Suprapubic skin (tissue), 4 donors: ENCODE results near the gene SETD4.

Source experiments
- POLR2A ChIP-seq, 2 donors: fragments of 450-650 bp; IDR thresholded peaks; one replicate each; pipeline ENCODE4 v1.6.1; 2017; ENCODE audit warnings: antibody characterized with exemption in 2 of 2, mild to moderate bottlenecking in 2 of 2, moderate library complexity in 2 of 2
- POLR2AphosphoS5 ChIP-seq, 3 donors: sonication (generic); formaldehyde crosslinking; IDR thresholded peaks; one replicate each; pipeline ENCODE4 v1.6.1; 2017; ENCODE audit warnings: antibody characterized with exemption in 3 of 3
- TF ChIP-seq, protein P1 (sequence below), 2 donors: fragments of 200-600 bp in 1 of 2; fragments of 450-650 bp in 1 of 2; sonication (generic) in 1 of 2; IDR thresholded peaks; one replicate each; pipeline ENCODE4 v1.5.1; 2016 to 2019; ENCODE audit warnings: antibody characterized with exemption in 2 of 2, mild to moderate bottlenecking in 1 of 2, moderate library complexity in 1 of 2

DNA sequence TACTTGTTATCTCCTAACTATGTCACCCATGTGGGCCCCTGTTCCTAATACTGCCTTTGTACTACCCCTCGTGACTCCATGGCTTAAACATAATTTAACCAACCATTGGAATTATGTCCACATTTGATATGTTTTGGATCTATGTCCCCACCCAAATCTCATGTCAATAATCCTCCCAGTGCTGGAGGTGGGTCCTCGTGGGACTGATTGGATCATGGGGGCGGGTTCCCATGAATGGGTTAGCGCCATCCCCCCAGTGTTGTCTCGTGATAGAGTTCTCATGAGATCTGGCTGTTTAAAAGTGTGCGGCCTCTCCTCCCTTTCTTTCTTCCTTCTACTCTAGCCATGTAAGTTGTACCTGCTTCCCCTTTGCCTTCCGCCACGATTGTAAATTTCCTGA lies 19.3 kb upstream of the SETD4 start:
- TF ChIP-seq, protein P1, sequence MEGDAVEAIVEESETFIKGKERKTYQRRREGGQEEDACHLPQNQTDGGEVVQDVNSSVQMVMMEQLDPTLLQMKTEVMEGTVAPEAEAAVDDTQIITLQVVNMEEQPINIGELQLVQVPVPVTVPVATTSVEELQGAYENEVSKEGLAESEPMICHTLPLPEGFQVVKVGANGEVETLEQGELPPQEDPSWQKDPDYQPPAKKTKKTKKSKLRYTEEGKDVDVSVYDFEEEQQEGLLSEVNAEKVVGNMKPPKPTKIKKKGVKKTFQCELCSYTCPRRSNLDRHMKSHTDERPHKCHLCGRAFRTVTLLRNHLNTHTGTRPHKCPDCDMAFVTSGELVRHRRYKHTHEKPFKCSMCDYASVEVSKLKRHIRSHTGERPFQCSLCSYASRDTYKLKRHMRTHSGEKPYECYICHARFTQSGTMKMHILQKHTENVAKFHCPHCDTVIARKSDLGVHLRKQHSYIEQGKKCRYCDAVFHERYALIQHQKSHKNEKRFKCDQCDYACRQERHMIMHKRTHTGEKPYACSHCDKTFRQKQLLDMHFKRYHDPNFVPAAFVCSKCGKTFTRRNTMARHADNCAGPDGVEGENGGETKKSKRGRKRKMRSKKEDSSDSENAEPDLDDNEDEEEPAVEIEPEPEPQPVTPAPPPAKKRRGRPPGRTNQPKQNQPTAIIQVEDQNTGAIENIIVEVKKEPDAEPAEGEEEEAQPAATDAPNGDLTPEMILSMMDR (IDR thresholded peaks at IDR 0.05): no peak
- TF ChIP-seq POLR2AphosphoS5 (IDR thresholded peaks at IDR 0.05) (no peak), POLR2A (IDR thresholded peaks at IDR 0.05) (no peak)
